HG03558 (cell line): ENCODE measurements around the gene STT3B.

Experiments used
- ATAC-seq: cut with Tn5 transposase; IDR thresholded peaks from one replicate; pipeline ENCODE4 v1.9.1; 2021; ENCODE audit warnings: moderate number of reproducible peaks; ENCODE audit not compliant: unreplicated experiment; ENCODE audit errors: extremely low read depth

Gene STT3B

GRCh38 chr3:31676556-31676955, 143.8 kb downstream of the STT3B start:
- no peak for ATAC-seq

GRCh38 chr3:31680072-31680870, 147.5 kb downstream of the STT3B start:
- ATAC-seq, result no peak
